ENCODE data around the gene NUP85.

DNA sequence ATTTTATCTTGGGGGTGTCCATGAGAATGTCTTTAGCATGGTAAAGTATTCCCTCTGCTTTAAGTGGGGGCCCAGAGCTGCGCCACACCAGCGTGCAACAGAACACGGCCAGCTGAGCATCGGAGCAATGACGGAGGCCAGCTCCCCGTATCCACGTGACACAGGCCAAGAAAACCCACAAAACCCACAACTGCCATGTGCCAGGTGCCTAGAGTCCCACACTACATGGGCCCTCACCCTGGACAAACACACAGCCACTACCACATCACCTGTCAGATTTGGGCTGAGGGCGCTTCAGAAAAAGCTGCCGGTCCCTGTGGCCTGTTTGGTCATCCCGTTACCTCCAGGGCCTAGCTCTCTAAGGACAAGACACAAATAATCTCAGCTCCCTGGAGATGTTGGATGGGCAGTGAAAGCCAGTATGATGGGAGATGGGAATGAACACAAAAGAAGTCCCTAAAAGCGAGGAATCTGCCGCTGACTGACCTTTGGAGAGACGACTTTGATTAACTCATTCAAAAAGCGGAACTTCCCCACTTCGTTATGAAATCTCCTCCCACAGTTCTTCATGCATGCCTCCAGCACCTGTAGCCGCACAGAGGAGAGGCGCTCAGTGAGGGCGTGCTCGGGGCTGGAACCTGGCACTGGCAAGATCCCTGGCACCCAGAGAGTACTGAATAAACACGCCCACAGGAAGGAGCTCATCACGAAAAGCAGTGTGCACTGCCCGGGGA, 38.8 kb downstream of the NUP85 start:
- TF ChIP-seq EZH2phosphoT487 (IDR thresholded peaks at IDR 0.05; ENCODE audit: borderline replicate concordance) = no peak
- no peak for TF ChIP-seq ZFX (IDR thresholded peaks at IDR 0.05)
- no peak for TF ChIP-seq CTCF (IDR thresholded peaks at IDR 0.05 in 2 of 3, conservative IDR thresholded peaks at IDR 0.05 in 1 of 3; ENCODE audit: borderline replicate concordance in 1 of 3, insufficient read depth in 1 of 3, low read depth in 2 of 3, low read length in 2 of 3)
- TF ChIP-seq POLR2A (IDR thresholded peaks at IDR 0.05; ENCODE audit: borderline replicate concordance, extremely low read depth, insufficient read depth, insufficient read length) = no peak
- no peak for TF ChIP-seq EZH2 (IDR thresholded peaks at IDR 0.05)
- TF ChIP-seq MAX (IDR thresholded peaks at IDR 0.05) = no peak
- TF ChIP-seq, protein P1, sequence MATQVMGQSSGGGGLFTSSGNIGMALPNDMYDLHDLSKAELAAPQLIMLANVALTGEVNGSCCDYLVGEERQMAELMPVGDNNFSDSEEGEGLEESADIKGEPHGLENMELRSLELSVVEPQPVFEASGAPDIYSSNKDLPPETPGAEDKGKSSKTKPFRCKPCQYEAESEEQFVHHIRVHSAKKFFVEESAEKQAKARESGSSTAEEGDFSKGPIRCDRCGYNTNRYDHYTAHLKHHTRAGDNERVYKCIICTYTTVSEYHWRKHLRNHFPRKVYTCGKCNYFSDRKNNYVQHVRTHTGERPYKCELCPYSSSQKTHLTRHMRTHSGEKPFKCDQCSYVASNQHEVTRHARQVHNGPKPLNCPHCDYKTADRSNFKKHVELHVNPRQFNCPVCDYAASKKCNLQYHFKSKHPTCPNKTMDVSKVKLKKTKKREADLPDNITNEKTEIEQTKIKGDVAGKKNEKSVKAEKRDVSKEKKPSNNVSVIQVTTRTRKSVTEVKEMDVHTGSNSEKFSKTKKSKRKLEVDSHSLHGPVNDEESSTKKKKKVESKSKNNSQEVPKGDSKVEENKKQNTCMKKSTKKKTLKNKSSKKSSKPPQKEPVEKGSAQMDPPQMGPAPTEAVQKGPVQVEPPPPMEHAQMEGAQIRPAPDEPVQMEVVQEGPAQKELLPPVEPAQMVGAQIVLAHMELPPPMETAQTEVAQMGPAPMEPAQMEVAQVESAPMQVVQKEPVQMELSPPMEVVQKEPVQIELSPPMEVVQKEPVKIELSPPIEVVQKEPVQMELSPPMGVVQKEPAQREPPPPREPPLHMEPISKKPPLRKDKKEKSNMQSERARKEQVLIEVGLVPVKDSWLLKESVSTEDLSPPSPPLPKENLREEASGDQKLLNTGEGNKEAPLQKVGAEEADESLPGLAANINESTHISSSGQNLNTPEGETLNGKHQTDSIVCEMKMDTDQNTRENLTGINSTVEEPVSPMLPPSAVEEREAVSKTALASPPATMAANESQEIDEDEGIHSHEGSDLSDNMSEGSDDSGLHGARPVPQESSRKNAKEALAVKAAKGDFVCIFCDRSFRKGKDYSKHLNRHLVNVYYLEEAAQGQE (IDR thresholded peaks at IDR 0.05; ENCODE audit: low read depth) = no peak
- no peak for TF ChIP-seq RAD21 (IDR thresholded peaks at IDR 0.05; ENCODE audit: low read depth)
- TF ChIP-seq SIN3A (IDR thresholded peaks at IDR 0.05; ENCODE audit: low read depth) = no peak
- TF ChIP-seq POLR2AphosphoS5 (IDR thresholded peaks at IDR 0.05; ENCODE audit: low read depth, low read length) = no peak
- TF ChIP-seq EGR1 (IDR thresholded peaks at IDR 0.05; ENCODE audit: low read depth) = no peak
- TF ChIP-seq SP1 (IDR thresholded peaks at IDR 0.05; ENCODE audit: low read depth) = no peak
- no peak for TF ChIP-seq ATF3 (IDR thresholded peaks at IDR 0.05)
- TF ChIP-seq CEBPB (IDR thresholded peaks at IDR 0.05; ENCODE audit: low read depth) = no peak
